Hematopoietic multipotent progenitor cell (in vitro differentiated cells): Measurements from ENCODE around the gene APOL3. TPM values are rescaled to one million over a fixed set of nuclear protein-coding genes. Genes with fewer than 3 reads are reported as not detected.
"Not testable (repeated sequence)": the region's sequence is repeated elsewhere in the genome, so short reads cannot be mapped to it uniquely, and the experiment has no call there.

Source experiments
- DNase-seq, 3 donors: peaks; one replicate each; pipeline ENCODE4 v3.0.0-alpha.2; 2011 to 2015; ENCODE audit warnings: low read depth in 2 of 3, low spot score in 2 of 3
- total RNA-seq: library from RNA; depleted of rRNA; stranded (reverse); fragments of >200 nt; gene quantifications from one replicate; pipeline ENCODE4 v1.2.3, GENCODE V29; 2012

APOL3 gene
- total RNA-seq, 1 donor: 69.5 TPM

GRCh38 chr22:36193577-36193976 is 33.0 kb upstream of the APOL3 start:
- DNase-seq: no peak

GRCh38 chr22:36193171-36193570 is 32.6 kb upstream of the APOL3 start:
- no peak for DNase-seq

GRCh38 chr22:36192542-36192941 is 32.0 kb upstream of the APOL3 start:
- DNase-seq: no peak

GRCh38 chr22:36191106-36191836 is 30.7 kb upstream of the APOL3 start:
- no peak for DNase-seq

- not testable (repeated sequence) for DNase-seq
Measured at GRCh38 chr22:36187862-36188261, 27.3 kb upstream of the APOL3 start.

DNA sequence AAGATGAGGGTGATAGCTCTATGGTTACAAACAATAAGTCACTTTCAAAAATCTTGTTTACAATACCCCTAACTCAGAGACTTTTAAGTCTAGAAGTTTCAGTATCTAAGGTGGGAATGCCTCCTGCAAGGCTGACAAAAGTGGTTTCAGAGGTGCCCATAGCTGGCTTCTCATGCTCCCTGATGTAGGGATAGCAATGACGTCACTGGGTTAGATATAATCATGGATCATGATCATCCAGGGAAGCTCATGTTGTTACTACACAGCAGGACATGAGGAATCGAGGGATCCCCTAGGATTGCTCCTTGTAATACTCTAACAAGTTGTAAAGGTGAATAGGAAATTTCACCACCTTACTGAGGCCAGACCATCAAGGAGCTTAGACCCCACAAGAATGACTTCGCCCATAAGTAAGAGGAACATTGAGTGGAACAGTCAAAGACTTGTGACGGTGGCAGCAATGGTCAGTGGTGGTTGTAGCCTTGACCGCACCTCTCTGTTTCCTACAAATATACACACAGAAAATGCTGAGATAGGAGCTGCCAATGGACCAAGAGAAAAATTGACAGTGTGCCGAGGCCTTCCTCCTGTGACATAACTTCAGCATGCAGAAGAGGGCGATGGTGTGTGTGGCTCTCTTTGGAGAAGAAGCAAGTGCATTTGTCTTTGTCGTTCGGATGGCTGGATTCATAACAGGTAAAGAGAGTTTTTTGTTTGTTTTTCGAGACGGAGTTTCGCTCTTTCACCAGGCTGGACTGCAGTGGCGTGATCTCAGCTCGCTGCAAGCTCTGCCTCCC is 25.5 kb upstream of the APOL3 start:
- no peak for DNase-seq

- no peak for DNase-seq
Measured at GRCh38 chr22:36184433-36185025, 24.0 kb upstream of the APOL3 start.

DNA sequence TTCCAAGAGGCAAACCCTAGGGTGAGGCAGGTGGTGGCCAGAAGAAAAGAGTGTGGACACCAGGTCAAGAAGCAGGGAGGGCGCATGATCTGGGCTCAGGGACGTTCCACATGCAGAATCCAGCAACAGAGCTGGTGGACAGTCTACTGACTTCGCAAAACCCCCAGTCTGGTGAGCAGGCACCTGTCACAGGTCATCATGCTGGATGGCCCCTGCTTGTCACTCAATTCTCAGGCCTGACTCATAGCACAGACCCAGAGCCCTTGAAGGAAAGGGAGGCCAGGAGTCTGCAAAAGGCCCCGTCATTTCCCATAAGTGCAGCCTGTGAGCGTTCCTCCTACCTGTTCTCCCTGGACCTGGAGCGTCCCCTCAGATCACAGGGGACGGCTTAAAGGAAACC is 22.9 kb upstream of the APOL3 start:
- DNase-seq: no peak

GRCh38 chr22:36182857-36183256 is 22.3 kb upstream of the APOL3 start:
- no peak for DNase-seq

- no peak for DNase-seq
Measured at GRCh38 chr22:36182056-36182455, 21.5 kb upstream of the APOL3 start.

DNA sequence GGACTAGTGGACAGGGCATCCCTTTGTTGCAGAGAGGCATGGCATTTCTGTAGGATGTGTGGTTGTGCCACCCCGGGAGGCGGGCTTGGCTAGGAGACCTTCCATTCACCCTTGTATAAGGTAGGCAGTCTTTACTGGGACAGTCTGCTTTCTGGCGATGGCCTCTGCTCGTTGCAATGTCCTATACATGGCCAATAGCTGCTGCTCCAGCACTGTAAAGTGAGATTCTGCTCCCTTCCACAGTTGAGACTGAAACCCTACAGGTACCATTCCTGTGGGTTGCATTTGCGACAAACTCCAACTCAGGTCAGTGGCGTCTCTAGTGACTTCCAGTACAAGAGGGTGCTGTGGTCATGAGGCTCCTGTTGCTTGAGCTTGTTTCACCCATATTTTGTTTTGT is 20.4 kb upstream of the APOL3 start:
- no peak for DNase-seq

- DNase-seq: peak; percentile 75 to 81 (median 77)
Measured at GRCh38 chr22:36180038-36180880, 19.7 kb upstream of the APOL3 start.

- no peak for DNase-seq
Measured at GRCh38 chr22:36177160-36177559, 16.6 kb upstream of the APOL3 start.

DNA sequence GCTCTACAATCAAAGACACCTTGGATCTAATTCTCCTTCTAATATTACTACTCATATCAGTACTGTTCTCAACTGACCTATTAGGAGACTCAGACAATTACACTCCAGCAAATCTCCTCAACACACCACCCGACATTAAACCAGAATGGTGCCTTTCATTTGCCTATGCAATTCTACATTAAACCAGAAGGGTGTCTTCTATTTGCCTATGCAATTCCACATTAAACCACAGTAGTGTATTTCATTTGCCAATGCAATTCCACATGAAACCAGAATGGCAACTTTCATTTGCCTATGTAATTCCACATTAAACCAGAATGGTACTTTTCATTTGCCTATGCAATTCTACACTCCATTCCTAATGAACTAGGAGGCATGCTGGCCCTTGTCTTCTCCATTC is 15.3 kb upstream of the APOL3 start:
- DNase-seq: peak in 1 of 3 donors; percentile 31

GRCh38 chr22:36171941-36172340 is 11.4 kb upstream of the APOL3 start:
- DNase-seq: no peak

DNA sequence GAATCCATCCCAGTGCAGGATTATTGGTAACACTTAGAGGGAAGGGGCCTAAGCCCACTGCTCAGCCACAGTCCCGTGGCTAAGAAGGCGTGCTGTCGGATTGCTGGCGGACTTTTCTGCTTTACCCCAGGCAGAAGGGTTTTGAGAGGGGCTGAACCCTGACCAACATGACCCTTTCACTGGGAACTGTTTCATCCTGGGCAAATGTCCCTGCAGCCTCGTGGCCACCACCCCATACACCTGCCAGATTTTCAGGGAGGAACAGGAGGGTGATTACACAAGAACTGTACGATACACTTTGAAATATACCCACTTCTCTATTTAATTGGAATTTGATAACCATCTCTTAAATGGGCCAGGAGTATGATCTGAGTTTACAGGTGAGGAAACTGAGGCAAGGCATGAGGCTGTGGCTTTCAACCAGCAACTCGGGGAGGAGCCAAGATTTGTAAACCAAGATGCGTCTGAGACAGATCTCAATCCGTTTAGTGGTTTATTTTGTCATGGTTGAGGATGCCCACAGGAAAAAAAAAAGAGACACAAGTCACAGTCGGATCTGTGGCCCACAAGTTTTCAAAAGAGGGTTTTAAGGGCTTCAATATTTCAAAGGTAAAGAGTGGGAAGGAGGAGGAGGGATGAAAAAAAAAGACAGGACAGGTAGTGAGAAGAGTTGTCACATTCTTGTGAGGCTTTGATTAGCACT is 6.1 kb upstream of the APOL3 start:
- DNase-seq: no peak

- DNase-seq: no peak
Measured at GRCh38 chr22:36166086-36166485, 5.5 kb upstream of the APOL3 start.

- DNase-seq: no peak
Measured at GRCh38 chr22:36165141-36165540, 4.6 kb upstream of the APOL3 start.

DNA sequence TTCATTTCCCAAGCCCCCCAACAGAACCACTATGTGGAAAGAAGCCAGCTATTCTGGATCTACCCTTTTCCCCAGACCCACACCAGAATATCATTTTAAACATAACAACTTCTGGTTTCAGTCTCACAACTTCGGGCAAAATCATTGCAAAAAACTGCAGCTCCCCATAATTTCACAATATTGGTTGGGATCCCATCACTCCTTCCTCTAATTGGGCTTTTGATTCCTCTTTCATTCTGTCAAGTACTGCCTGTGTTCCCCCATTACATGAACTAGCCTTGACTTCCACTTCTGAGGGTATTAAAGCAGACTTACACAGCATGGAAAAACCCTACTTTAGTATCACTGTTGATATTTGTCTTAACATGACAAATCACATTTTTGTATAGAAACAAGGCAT is 4.1 kb upstream of the APOL3 start:
- no peak for DNase-seq

- no peak for DNase-seq
Measured at GRCh38 chr22:36163497-36163896, 2.9 kb upstream of the APOL3 start.
